IPS DF 4.7 (cell line): Measurements from ENCODE around the gene WFDC10A.
A peak's percentile ranks its signal among the peaks of the same experiment; 100 is the strongest.
"Not testable (repeated sequence)": the region's sequence is repeated elsewhere in the genome, so short reads cannot be mapped to it uniquely, and the experiment has no call there.

ENCODE experiments used
- DNase-seq: peaks from one replicate; pipeline ENCODE4 v3.0.0-alpha.2; 2013; ENCODE audit warnings: low spot score; ENCODE audit errors: extremely low read depth

WFDC10A gene

GRCh38 chr20:45647441-45648050 is 18.0 kb downstream of the WFDC10A start:
- no peak for DNase-seq

GRCh38 chr20:45649312-45649863 is 19.8 kb downstream of the WFDC10A start:
- DNase-seq: peak; percentile 3

GRCh38 chr20:45651726-45652125 is 22.2 kb downstream of the WFDC10A start:
- DNase-seq: not testable (repeated sequence)

- not testable (repeated sequence) for DNase-seq
Measured at GRCh38 chr20:45657038-45657437, 27.5 kb downstream of the WFDC10A start.

GRCh38 chr20:45670139-45670538 is 40.6 kb downstream of the WFDC10A start, which contains the start of gene WFDC11:
TSS of gene WFDC11 (minus strand) at chr20:45670239. CDS start at chr20:45650600, 19,639 bp downstream.
- DNase-seq: no peak

GRCh38 chr20:45672765-45673164 is 43.2 kb downstream of the WFDC10A start:
- DNase-seq: no peak

- DNase-seq: no peak
Measured at GRCh38 chr20:45679650-45680049, 50.1 kb downstream of the WFDC10A start.
